Rectal smooth muscle tissue (tissue), 1 donor: ENCODE data around the gene SLC34A3.
"Not testable (repeated sequence)": the region's sequence is repeated elsewhere in the genome, so short reads cannot be mapped to it uniquely, and the experiment has no call there.

ENCODE experiments used
- H3K27ac ChIP-seq: one replicate; pipeline ENCODE4 v1.7.0; 2013; ENCODE audit warnings: low read depth, low read length, inconsistent platforms
- H3K27me3 ChIP-seq: one replicate; pipeline ENCODE4 v1.7.0; 2013; ENCODE audit warnings: low read length; ENCODE audit not compliant: control insufficient read depth, insufficient read depth
- H3K36me3 ChIP-seq: one replicate; pipeline ENCODE4 v1.7.0; 2013; ENCODE audit warnings: low read length; ENCODE audit not compliant: control insufficient read depth, insufficient read depth
- H3K4me1 ChIP-seq: one replicate; pipeline ENCODE4 v1.7.0; 2013; ENCODE audit warnings: low read length; ENCODE audit not compliant: control insufficient read depth, insufficient read depth
- H3K4me3 ChIP-seq: one replicate; pipeline ENCODE4 v1.7.0; 2013; ENCODE audit warnings: low read length
- H3K9ac ChIP-seq: one replicate; pipeline ENCODE4 v1.7.0; 2013; ENCODE audit warnings: low read length

The SLC34A3 gene

GRCh38 chr9:137239541-137240200, 9.0 kb downstream of the SLC34A3 start:
- Histone ChIP-seq H3K9ac (peak overlapping the region; percentile 40), H3K4me1 (peaks cover 20% of the 10 kb centered on the region), H3K27ac (peak overlapping the region; percentile 96), H3K4me3 (peak overlapping the region; percentile 82), H3K36me3 (peaks cover 11% of the 10 kb centered on the region)
- not testable (repeated sequence) for H3K27me3 ChIP-seq

- peak overlapping the region; percentile 40 for H3K9ac ChIP-seq
- H3K36me3 ChIP-seq, result peaks cover 11% of the 10 kb centered on the region
- H3K4me3 ChIP-seq, result peak overlapping the region; percentile 82
- H3K4me1 ChIP-seq, result peaks cover 20% of the 10 kb centered on the region
- H3K27ac ChIP-seq, result peak overlapping the region; percentile 96
- peaks cover 2% of the 10 kb centered on the region for H3K27me3 ChIP-seq
Measured at GRCh38 chr9:137240318-137240840, 9.7 kb downstream of the SLC34A3 start.

- H3K27me3 ChIP-seq, result no peaks in the 10 kb centered on the region
- H3K27ac ChIP-seq, result peak within 1 kb of the TSS; percentile 96
- peaks cover 11% of the 10 kb centered on the region for H3K36me3 ChIP-seq
- H3K4me3 ChIP-seq, result peak within 1 kb of the TSS; percentile 84
- H3K9ac ChIP-seq, result peak within 1 kb of the TSS; percentile 49
- peaks cover 18% of the 10 kb centered on the region for H3K4me1 ChIP-seq
Measured at GRCh38 chr9:137240841-137241489, 10.3 kb downstream of the SLC34A3 start, which contains the start of gene TUBB4B. Gene TUBB4B, plus strand, starts transcription at chr9:137241287. Its CDS starts 74 bp downstream, at chr9:137241361.

GRCh38 chr9:137241490-137242268, 11.0 kb downstream of the SLC34A3 start:
- peaks cover 15% of the 10 kb centered on the region for H3K4me1 ChIP-seq
- no peaks in the 10 kb centered on the region for H3K27me3 ChIP-seq

GRCh38 chr9:137242269-137243203, 11.8 kb downstream of the SLC34A3 start:
- Histone ChIP-seq H3K4me3 (peak overlapping the region; percentile 84), H3K36me3 (peaks cover 11% of the 10 kb centered on the region), H3K27ac (peak overlapping the region; percentile 85), H3K4me1 (peaks cover 12% of the 10 kb centered on the region), H3K27me3 (no peaks in the 10 kb centered on the region), H3K9ac (peak overlapping the region; percentile 49)

More at GRCh38 chr9:137241490-137242268, 11.0 kb downstream of the SLC34A3 start:
- peak overlapping the region; percentile 84 for H3K4me3 ChIP-seq
- peak overlapping the region; percentile 89 for H3K27ac ChIP-seq
- H3K36me3 ChIP-seq, result peaks cover 11% of the 10 kb centered on the region
- H3K9ac ChIP-seq, result peak overlapping the region; percentile 49

- H3K9ac ChIP-seq, H3K27ac ChIP-seq, H3K27me3 ChIP-seq: not testable (repeated sequence)
- Histone ChIP-seq H3K4me3 (peak overlapping the region; percentile 84), H3K36me3 (peaks cover 11% of the 10 kb centered on the region), H3K4me1 (peaks cover 11% of the 10 kb centered on the region)
Measured at GRCh38 chr9:137243266-137243625, 12.5 kb downstream of the SLC34A3 start.

GRCh38 chr9:137243626-137244485, 13.2 kb downstream of the SLC34A3 start:
- H3K27me3 ChIP-seq, result no peaks in the 10 kb centered on the region
- H3K27ac ChIP-seq, result no peak overlapping the region
- H3K4me3 ChIP-seq, result no peak overlapping the region
- peaks cover 9% of the 10 kb centered on the region for H3K4me1 ChIP-seq
- peaks cover 11% of the 10 kb centered on the region for H3K36me3 ChIP-seq
- no peak overlapping the region for H3K9ac ChIP-seq

GRCh38 chr9:137244486-137245449, 14.1 kb downstream of the SLC34A3 start:
- no peak overlapping the region for H3K27ac ChIP-seq
- H3K4me3 ChIP-seq, result no peak overlapping the region
- H3K36me3 ChIP-seq, result peaks cover 11% of the 10 kb centered on the region
- H3K27me3 ChIP-seq, result no peaks in the 10 kb centered on the region
- H3K4me1 ChIP-seq, result peaks cover 9% of the 10 kb centered on the region
- H3K9ac ChIP-seq, result no peak overlapping the region

- Histone ChIP-seq H3K27ac (no peak overlapping the region), H3K4me3 (no peak overlapping the region), H3K4me1 (peaks cover 9% of the 10 kb centered on the region), H3K27me3 (no peaks in the 10 kb centered on the region), H3K36me3 (peaks cover 11% of the 10 kb centered on the region), H3K9ac (no peak overlapping the region)
Measured at GRCh38 chr9:137245450-137246421, 15.0 kb downstream of the SLC34A3 start.
